GM12875 (cell line): Measurements from ENCODE around the gene BACE1-AS.

Source experiments
- H3K4me3 ChIP-seq: one replicate; pipeline ENCODE4 v1.5.1; 2011; ENCODE audit warnings: low read depth, low read length, control low read depth
- CTCF ChIP-seq: IDR thresholded peaks from 2 replicates; pipeline ENCODE4 v1.5.1; 2011; ENCODE audit warnings: low read depth, mild to moderate bottlenecking, control low read depth, inconsistent platforms, low read length, moderate library complexity, borderline replicate concordance; ENCODE audit not compliant: insufficient read depth

Gene BACE1-AS

DNA sequence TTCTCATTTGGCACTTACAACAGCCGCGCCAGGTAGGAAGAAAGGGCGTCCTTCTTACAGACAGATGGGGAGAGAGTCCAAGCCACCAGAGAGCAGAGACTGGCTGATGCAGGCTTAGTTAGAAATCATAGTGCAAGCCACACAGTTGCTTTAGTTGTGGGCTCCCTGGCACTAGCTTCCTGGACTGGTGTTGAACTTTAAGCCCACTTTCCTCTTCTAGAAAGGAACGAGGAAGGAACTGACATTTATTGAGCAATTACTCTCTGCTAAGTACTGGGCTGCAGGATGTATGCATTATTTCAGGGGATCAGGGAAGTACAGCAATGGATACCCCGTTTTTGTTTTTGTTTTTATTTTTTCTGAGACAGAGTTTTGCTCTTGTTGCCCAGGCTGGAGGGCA lies 21.9 kb downstream of the BACE1-AS start:
- no peak for TF ChIP-seq CTCF
- H3K4me3 ChIP-seq: no peak overlapping the region

DNA sequence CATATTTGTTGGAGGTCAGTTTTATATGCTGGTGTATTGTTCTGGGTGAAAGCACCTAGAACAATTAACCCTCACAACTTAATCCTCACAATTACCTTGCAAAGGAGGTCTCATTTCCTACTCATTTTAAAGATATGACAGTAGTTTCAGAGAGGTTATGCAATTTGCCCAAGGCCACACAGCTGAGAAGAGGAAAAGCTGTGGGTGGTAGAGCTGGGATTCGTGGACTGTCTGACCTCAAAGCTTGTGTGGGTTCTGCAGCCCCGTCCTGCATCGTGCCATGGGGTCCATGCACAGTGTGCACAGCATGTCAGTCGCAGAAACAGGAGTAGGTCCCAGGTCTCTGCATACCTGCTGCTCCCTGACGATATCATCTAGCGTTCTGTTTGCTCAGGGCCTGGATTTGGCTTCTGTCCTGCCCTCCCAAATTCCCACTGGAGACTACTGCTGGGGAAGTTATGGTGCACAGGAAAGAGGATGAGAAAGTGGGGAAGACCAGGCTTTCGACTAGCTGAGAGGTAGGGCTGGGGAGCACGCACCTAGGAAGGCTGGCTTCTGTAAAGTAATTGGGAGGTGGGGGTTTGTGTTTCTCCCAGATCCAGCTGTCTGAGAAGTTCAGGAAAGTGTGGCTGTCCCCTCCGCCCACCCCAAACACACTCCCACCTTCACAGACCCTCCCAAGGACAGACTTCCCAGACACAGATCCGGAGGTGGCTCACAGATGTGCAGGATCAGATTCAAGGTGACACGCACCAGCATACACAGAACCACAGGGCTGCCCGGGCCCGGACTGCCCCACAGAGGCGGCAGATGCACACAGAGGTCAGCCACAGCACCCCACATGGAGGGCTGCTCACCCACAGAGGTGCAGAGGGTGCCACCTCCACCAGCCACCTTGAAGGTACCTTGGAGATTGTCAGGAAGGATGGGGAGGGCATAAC lies 23.0 kb downstream of the BACE1-AS start:
- no peak for TF ChIP-seq CTCF
- H3K4me3 ChIP-seq: no peak overlapping the region

GRCh38 chr11:117314840-117315239 lies 23.7 kb downstream of the BACE1-AS start:
- no peak for TF ChIP-seq CTCF
- H3K4me3 ChIP-seq: no peak overlapping the region

- TF ChIP-seq CTCF: no peak
- H3K4me3 ChIP-seq: peak overlapping the region; percentile 31
These were observed 24.4 kb downstream of the BACE1-AS start for GRCh38 chr11:117315285-117316196.

DNA sequence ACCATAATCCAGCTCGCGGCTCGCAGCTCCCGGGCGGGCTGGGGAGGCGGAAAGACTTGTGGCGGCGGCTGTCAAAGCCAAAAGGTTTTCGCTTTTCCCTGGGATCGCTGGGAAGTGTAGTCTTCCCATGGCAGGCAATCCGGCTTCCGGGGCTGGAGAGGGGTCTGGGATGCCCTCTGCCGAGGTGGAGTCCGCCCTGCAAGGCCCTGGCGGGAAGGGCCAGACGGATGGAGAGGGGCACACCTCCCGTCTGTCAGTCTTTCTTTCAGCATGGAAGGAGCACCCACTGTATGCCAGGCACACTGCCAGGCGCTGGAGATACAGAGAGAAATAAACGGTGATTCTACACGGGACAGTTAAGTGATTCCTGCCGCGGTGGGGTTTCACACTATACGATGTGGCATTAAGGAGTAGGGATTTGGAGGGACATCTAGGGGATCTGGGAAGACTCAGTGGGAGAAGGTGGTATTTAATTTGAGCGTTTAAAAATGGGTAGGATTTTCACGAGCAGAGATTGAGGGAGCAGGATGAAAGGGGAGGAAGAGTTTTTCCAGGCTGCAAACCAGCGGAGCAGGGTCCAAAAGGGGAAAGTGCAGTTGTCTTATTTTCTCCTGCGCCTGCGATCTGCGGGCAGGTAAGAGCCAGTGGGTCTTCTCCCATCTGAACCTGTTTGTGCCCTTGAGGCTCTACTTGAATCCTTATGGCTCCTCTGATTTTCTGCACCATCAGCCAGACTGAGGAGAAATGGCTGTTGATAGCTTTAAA lies 25.2 kb downstream of the BACE1-AS start, which contains the start of gene BACE1:
TSS of gene BACE1 (minus strand) at position 60 of the 765 bp plus-strand sequence. CDS start 461 bp downstream, outside the sequence.
- H3K4me3 ChIP-seq: peak within 1 kb of the TSS; percentile 31
- TF ChIP-seq CTCF: no peak

- H3K4me3 ChIP-seq: no peak overlapping the region
- no peak for TF ChIP-seq CTCF
These were observed 27.6 kb downstream of the BACE1-AS start for GRCh38 chr11:117318738-117319137.
